ENCODE data around the gene GALC. TPM values are rescaled to one million over a fixed set of nuclear protein-coding genes. Genes with fewer than 3 reads are reported as not detected.

GALC gene
- total and polyA plus RNA-seq, 10 donors, result 3.8 to 61.7 (median 35.9) TPM

- intact Hi-C loops (cut with DNase I; ENCODE audit: low total_unique reads), result no loop called here
- H3K36me3 ChIP-seq, result peaks cover 0 to 83% (median 12%) of the 10 kb centered on the region in 6 donors
- H3K4me3 ChIP-seq, result no peak overlapping the region
- no peaks in the 10 kb centered on the region for H3K4me1 ChIP-seq
- no peak overlapping the region for H3K27ac ChIP-seq
- no peak for TF ChIP-seq POLR2A (IDR thresholded peaks at IDR 0.05)
- TF ChIP-seq POLR2AphosphoS5 (IDR thresholded peaks at IDR 0.05), result no peak
- no peak for TF ChIP-seq CTCF (IDR thresholded peaks at IDR 0.05 in 8 of 11, conservative IDR thresholded peaks at IDR 0.05 in 3 of 11)
- no peak for DNase-seq
- H3K9me3 ChIP-seq, result no peaks in the 10 kb centered on the region
- no peaks in the 10 kb centered on the region for H3K27me3 ChIP-seq (replicated peaks in 1 of 7)
These were observed 25.5 kb downstream of the GALC start for GRCh38 chr14:87967496-87967895.

DNA sequence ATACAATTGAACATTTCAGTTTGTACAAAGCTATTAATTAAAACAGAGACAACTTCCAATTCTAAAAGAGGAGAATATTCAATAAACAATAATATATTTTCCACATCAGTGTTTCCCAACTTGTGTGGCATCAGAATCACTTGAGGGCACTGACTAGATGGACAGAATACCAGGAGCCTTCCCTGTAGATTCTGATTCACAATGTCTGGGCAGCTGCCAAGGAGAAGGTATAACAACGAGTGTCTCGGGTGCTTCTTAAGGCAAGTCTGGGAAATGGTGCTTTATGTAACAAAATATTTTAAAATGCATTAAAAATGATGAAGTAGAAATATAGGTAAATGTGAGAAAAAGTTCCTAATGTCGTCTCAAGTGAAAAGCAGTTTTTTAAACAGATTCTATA lies 26.2 kb downstream of the GALC start:
- H3K27ac ChIP-seq, result no peak overlapping the region
- H3K27me3 ChIP-seq (replicated peaks in 1 of 7), result no peaks in the 10 kb centered on the region
- H3K36me3 ChIP-seq, result peaks cover 0 to 84% (median 13%) of the 10 kb centered on the region in 6 donors
- intact Hi-C loops (cut with DNase I; ENCODE audit: low total_unique reads), result no loop called here
- no peak overlapping the region for H3K4me3 ChIP-seq
- TF ChIP-seq POLR2A (IDR thresholded peaks at IDR 0.05), result no peak
- TF ChIP-seq POLR2AphosphoS5 (IDR thresholded peaks at IDR 0.05), result no peak
- TF ChIP-seq CTCF (IDR thresholded peaks at IDR 0.05 in 8 of 11, conservative IDR thresholded peaks at IDR 0.05 in 3 of 11), result no peak
- 92 to 98% (median 93%) methylated on average over 3 of the region's 3 CpGs for whole genome bisulfite sequencing, 5 donors
- DNase-seq, result no peak
- H3K9me3 ChIP-seq, result no peaks in the 10 kb centered on the region
- no peaks in the 10 kb centered on the region for H3K4me1 ChIP-seq

DNA sequence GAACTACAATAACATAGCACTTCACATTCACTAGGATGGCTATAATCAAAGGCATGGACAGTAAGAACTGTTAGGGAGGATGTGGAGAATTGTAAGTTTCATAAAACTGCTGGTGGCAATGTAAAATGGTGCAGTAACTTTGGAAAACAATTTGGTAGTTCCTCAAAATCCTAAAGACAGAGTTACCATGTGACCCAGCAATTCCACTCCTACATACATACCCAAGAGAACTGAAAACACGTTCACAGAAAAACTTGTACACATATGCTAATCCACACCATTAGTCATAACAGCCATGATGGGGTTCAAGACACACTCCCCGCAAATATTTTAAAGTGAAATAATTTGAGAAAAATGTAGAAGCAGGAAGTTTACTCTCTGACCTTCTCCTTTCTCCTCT lies 31.7 kb downstream of the GALC start:
- Histone ChIP-seq H3K9me3 (no peaks in the 10 kb centered on the region), H3K4me1 (no peaks in the 10 kb centered on the region), H3K4me3 (no peak overlapping the region), H3K27me3 (replicated peaks in 1 of 7) (no peaks in the 10 kb centered on the region), H3K36me3 (peaks cover 0 to 96% (median 16%) of the 10 kb centered on the region in 6 donors), H3K27ac (peak overlapping the region in 3 of 8 donors; percentile 2 to 40 (median 12))
- intact Hi-C loops (cut with DNase I; ENCODE audit: low total_unique reads), result no loop called here
- TF ChIP-seq POLR2AphosphoS5 (IDR thresholded peaks at IDR 0.05) (no peak), POLR2A (IDR thresholded peaks at IDR 0.05) (no peak), CTCF (IDR thresholded peaks at IDR 0.05 in 8 of 11, conservative IDR thresholded peaks at IDR 0.05 in 3 of 11) (no peak)
- 87 to 96% (median 88%) methylated on average over 2 of the region's 2 CpGs for WGBS, 5 donors
- no peak for DNase-seq

- TF ChIP-seq CTCF (IDR thresholded peaks at IDR 0.05 in 8 of 11, conservative IDR thresholded peaks at IDR 0.05 in 3 of 11), result no peak
- no peak for TF ChIP-seq POLR2AphosphoS5 (IDR thresholded peaks at IDR 0.05)
- no peak for TF ChIP-seq POLR2A (IDR thresholded peaks at IDR 0.05)
- Histone ChIP-seq H3K36me3 (peaks cover 0 to 96% (median 15%) of the 10 kb centered on the region in 6 donors), H3K27ac (peak overlapping the region in 3 of 8 donors; percentile 20 to 40 (median 27)), H3K27me3 (replicated peaks in 1 of 7) (no peaks in the 10 kb centered on the region), H3K9me3 (no peaks in the 10 kb centered on the region), H3K4me1 (no peaks in the 10 kb centered on the region), H3K4me3 (no peak overlapping the region)
- DNase-seq, result no peak
- intact Hi-C loops (cut with DNase I; ENCODE audit: low total_unique reads), result no loop called here
- 85 to 92% (median 87%) methylated on average over 5 of the region's 5 CpGs for WGBS, 5 donors
These were observed 32.8 kb downstream of the GALC start for GRCh38 chr14:87960013-87960787.
